Naive B cell (primary cell): ENCODE measurements around the gene NEUROD4. TPM values are rescaled to one million over a fixed set of nuclear protein-coding genes. Genes with fewer than 3 reads are reported as not detected.

Experiments used
- ATAC-seq, 2 donors: fragments of 150-1000 bp; cut with Tn5 transposase; 2 replicates each; pipeline ENCODE4 v1.10.0; 2021; ENCODE audit warnings: low read depth in 2 of 2, mild to moderate bottlenecking in 2 of 2, moderate library complexity in 2 of 2
- DNase-seq: peaks from one replicate; pipeline ENCODE4 v3.0.0; 2022
- H3K27ac Mint-ChIP-seq, 6 donors: one replicate each; pipeline ENCODE4 v1.8.0; 2020 to 2022; ENCODE audit warnings: mild to moderate bottlenecking in 6 of 6, mixed read lengths in 6 of 6, moderate library complexity in 5 of 6, inconsistent platforms in 2 of 6
- H3K27me3 Mint-ChIP-seq, 3 donors: one replicate each; pipeline ENCODE4 v1.8.0; 2021 to 2022; ENCODE audit warnings: mixed read lengths in 3 of 3, mild to moderate bottlenecking in 1 of 3
- H3K36me3 Mint-ChIP-seq, 2 donors: one replicate each; pipeline ENCODE4 v1.8.0; 2020 to 2022; ENCODE audit warnings: mixed read lengths in 2 of 2, inconsistent platforms in 1 of 2, mild to moderate bottlenecking in 1 of 2
- H3K4me1 Mint-ChIP-seq, 3 donors: one replicate each; pipeline ENCODE4 v1.8.0; 2020 to 2022; ENCODE audit warnings: mixed read lengths in 3 of 3, inconsistent platforms in 1 of 3, mild to moderate bottlenecking in 1 of 3, moderate library complexity in 1 of 3
- H3K4me3 Mint-ChIP-seq, 8 donors: one replicate each; pipeline ENCODE4 v1.8.0; 2020 to 2022; ENCODE audit warnings: mild to moderate bottlenecking in 8 of 8, mixed read lengths in 8 of 8, moderate library complexity in 8 of 8, inconsistent platforms in 2 of 8
- H3K9me3 Mint-ChIP-seq, 7 donors: one replicate each; pipeline ENCODE4 v1.8.0; 2020 to 2022; ENCODE audit warnings: mixed read lengths in 7 of 7, mild to moderate bottlenecking in 5 of 7, inconsistent platforms in 2 of 7, moderate library complexity in 1 of 7
- polyA plus RNA-seq, 6 donors: library from polyadenylated mRNA; unstranded; fragments of 300-500 nt; fragmentation: Illumina TruSeq; gene quantifications; one replicate each; pipeline ENCODE4 v1.2.3, GENCODE V29; 2021; ENCODE audit warnings: low read depth in 6 of 6

Gene NEUROD4
- polyA plus RNA-seq, 6 donors from 2014 or later = not detected

GRCh38 chr12:54987611-54988231, 32.1 kb upstream of the NEUROD4 start:
- DNase-seq (no peak), ATAC-seq (no peak)
- H3K9me3 Mint-ChIP-seq = peaks cover 0 to 4% (median 0%) of the 10 kb centered on the region in 7 donors
- H3K36me3 Mint-ChIP-seq = peaks cover 0 to 5% of the 10 kb centered on the region in 2 donors
- H3K27ac Mint-ChIP-seq = peak overlapping the region in 4 of 6 donors; percentile 17 to 95 (median 54)
- H3K4me1 Mint-ChIP-seq = peaks cover 61 to 74% (median 65%) of the 10 kb centered on the region in 3 donors
- H3K4me3 Mint-ChIP-seq = peak overlapping the region in 2 of 8 donors; percentile 47 to 72
- no peaks in the 10 kb centered on the region for H3K27me3 Mint-ChIP-seq

- DNase-seq = no peak
- H3K27ac Mint-ChIP-seq = peak overlapping the region in 5 of 6 donors; percentile 29 to 93 (median 54)
Measured at GRCh38 chr12:54988402-54989054, 31.2 kb upstream of the NEUROD4 start.

GRCh38 chr12:54989829-54990228, 29.9 kb upstream of the NEUROD4 start:
- no peak for DNase-seq
- Mint-ChIP-seq H3K27me3 (no peaks in the 10 kb centered on the region), H3K4me1 (peaks cover 49 to 61% (median 49%) of the 10 kb centered on the region in 3 donors), H3K4me3 (peak overlapping the region in 4 of 8 donors; percentile 16 to 68 (median 42)), H3K36me3 (no peaks in the 10 kb centered on the region), H3K27ac (peak overlapping the region; percentile 93 to 99 (median 96)), H3K9me3 (peaks cover 0 to 2% (median 0%) of the 10 kb centered on the region in 7 donors)
- no peak for ATAC-seq

More at GRCh38 chr12:54988402-54989054, 31.2 kb upstream of the NEUROD4 start:
- Mint-ChIP-seq H3K9me3 (peaks cover 0 to 2% (median 0%) of the 10 kb centered on the region in 7 donors), H3K4me1 (peaks cover 61 to 72% (median 62%) of the 10 kb centered on the region in 3 donors), H3K36me3 (no peaks in the 10 kb centered on the region), H3K4me3 (no peak overlapping the region), H3K27me3 (no peaks in the 10 kb centered on the region)
- no peak for ATAC-seq

GRCh38 chr12:54991161-54991990, 28.4 kb upstream of the NEUROD4 start:
- H3K4me3 Mint-ChIP-seq = peak overlapping the region; percentile 25 to 95 (median 85)
- peaks cover 41 to 52% (median 42%) of the 10 kb centered on the region in 3 donors for H3K4me1 Mint-ChIP-seq
- H3K36me3 Mint-ChIP-seq = no peaks in the 10 kb centered on the region
- ATAC-seq (peak; percentile 73 to 74), DNase-seq (peak; percentile 62)
- peak overlapping the region; percentile 93 to 99 (median 96) for H3K27ac Mint-ChIP-seq
- peaks cover 0 to 2% (median 0%) of the 10 kb centered on the region in 7 donors for H3K9me3 Mint-ChIP-seq
- H3K27me3 Mint-ChIP-seq = peaks cover 0 to 5% (median 3%) of the 10 kb centered on the region in 3 donors

- peak overlapping the region; percentile 25 to 95 (median 85) for H3K4me3 Mint-ChIP-seq
- peaks cover 41 to 52% (median 42%) of the 10 kb centered on the region in 3 donors for H3K4me1 Mint-ChIP-seq
- H3K27me3 Mint-ChIP-seq = peaks cover 0 to 5% (median 3%) of the 10 kb centered on the region in 3 donors
- peak overlapping the region; percentile 93 to 99 (median 96) for H3K27ac Mint-ChIP-seq
- H3K9me3 Mint-ChIP-seq = no peaks in the 10 kb centered on the region
- ATAC-seq (peak; percentile 62 to 65), DNase-seq (peak; percentile 3)
- no peaks in the 10 kb centered on the region for H3K36me3 Mint-ChIP-seq
Measured at GRCh38 chr12:54991991-54992375, 27.8 kb upstream of the NEUROD4 start.

GRCh38 chr12:54993181-54993835, 26.5 kb upstream of the NEUROD4 start:
- Mint-ChIP-seq H3K4me3 (peak overlapping the region in 1 of 8 donors; percentile 29), H3K4me1 (peaks cover 38 to 48% (median 47%) of the 10 kb centered on the region in 3 donors), H3K27ac (peak overlapping the region in 3 of 6 donors; percentile 7 to 51 (median 41)), H3K36me3 (peaks cover 0 to 4% of the 10 kb centered on the region in 2 donors), H3K27me3 (peaks cover 0 to 5% (median 3%) of the 10 kb centered on the region in 3 donors), H3K9me3 (no peaks in the 10 kb centered on the region)
- DNase-seq (peak; percentile 67), ATAC-seq (peak; percentile 60 to 67)

- Mint-ChIP-seq H3K4me1 (peaks cover 27 to 41% (median 30%) of the 10 kb centered on the region in 3 donors), H3K9me3 (peaks cover 0 to 19% (median 7%) of the 10 kb centered on the region in 7 donors)
Measured at GRCh38 chr12:54996205-54996604, 23.6 kb upstream of the NEUROD4 start.

GRCh38 chr12:54997929-54998522, 21.7 kb upstream of the NEUROD4 start:
- H3K9me3 Mint-ChIP-seq = peaks cover 0 to 19% (median 7%) of the 10 kb centered on the region in 7 donors
- H3K4me3 Mint-ChIP-seq = peak overlapping the region in 1 of 8 donors; percentile 19
- peak overlapping the region in 2 of 6 donors; percentile 13 to 20 for H3K27ac Mint-ChIP-seq
- H3K27me3 Mint-ChIP-seq = peaks cover 0 to 5% (median 3%) of the 10 kb centered on the region in 3 donors
- H3K4me1 Mint-ChIP-seq = peaks cover 28 to 39% (median 33%) of the 10 kb centered on the region in 3 donors
- no peak for DNase-seq
- no peak for ATAC-seq
- peaks cover 0 to 12% of the 10 kb centered on the region in 2 donors for H3K36me3 Mint-ChIP-seq

More at GRCh38 chr12:54996205-54996604, 23.6 kb upstream of the NEUROD4 start:
- Mint-ChIP-seq H3K4me3 (no peak overlapping the region), H3K27ac (peak overlapping the region in 1 of 6 donors; percentile 40), H3K27me3 (peaks cover 0 to 5% (median 3%) of the 10 kb centered on the region in 3 donors), H3K36me3 (peaks cover 0 to 12% of the 10 kb centered on the region in 2 donors)
- DNase-seq (no peak), ATAC-seq (no peak)

GRCh38 chr12:54998958-54999510, 20.7 kb upstream of the NEUROD4 start:
- Mint-ChIP-seq H3K9me3 (peaks cover 0 to 19% (median 7%) of the 10 kb centered on the region in 7 donors), H3K27ac (peak overlapping the region in 2 of 6 donors; percentile 15 to 72), H3K4me1 (peaks cover 22 to 33% (median 28%) of the 10 kb centered on the region in 3 donors), H3K4me3 (peak overlapping the region in 2 of 8 donors; percentile 13 to 35), H3K27me3 (peaks cover 0 to 5% (median 3%) of the 10 kb centered on the region in 3 donors), H3K36me3 (peaks cover 0 to 12% of the 10 kb centered on the region in 2 donors)
- no peak for DNase-seq
- peak in 1 of 2 donors; percentile 23 for ATAC-seq

- Mint-ChIP-seq H3K27ac (peak overlapping the region; percentile 33 to 88 (median 60)), H3K27me3 (peaks cover 0 to 8% (median 0%) of the 10 kb centered on the region in 3 donors), H3K9me3 (peaks cover 0 to 30% (median 7%) of the 10 kb centered on the region in 7 donors), H3K4me3 (peak overlapping the region in 6 of 8 donors; percentile 11 to 56 (median 47)), H3K4me1 (peaks cover 22 to 33% (median 28%) of the 10 kb centered on the region in 3 donors), H3K36me3 (peaks cover 6 to 26% of the 10 kb centered on the region in 2 donors)
- ATAC-seq (peak; percentile 81 to 95), DNase-seq (peak; percentile 19)
Measured at GRCh38 chr12:55001198-55001868, 18.4 kb upstream of the NEUROD4 start.

GRCh38 chr12:55002355-55002754, 17.4 kb upstream of the NEUROD4 start:
- H3K4me1 Mint-ChIP-seq = peaks cover 22 to 33% (median 28%) of the 10 kb centered on the region in 3 donors
- no peak for DNase-seq
- peak overlapping the region in 2 of 6 donors; percentile 36 to 46 for H3K27ac Mint-ChIP-seq
- H3K4me3 Mint-ChIP-seq = no peak overlapping the region
- ATAC-seq = no peak
- peaks cover 0 to 40% (median 17%) of the 10 kb centered on the region in 7 donors for H3K9me3 Mint-ChIP-seq
- H3K36me3 Mint-ChIP-seq = peaks cover 13 to 26% of the 10 kb centered on the region in 2 donors
- peaks cover 0 to 8% (median 0%) of the 10 kb centered on the region in 3 donors for H3K27me3 Mint-ChIP-seq
